Measurements from ENCODE around the gene AMMECR1.

GRCh38 chrX:110212299-110212698 lies 105.6 kb downstream of the AMMECR1 start:
- no peak for TF ChIP-seq EP300 (IDR thresholded peaks at IDR 0.05)
- TF ChIP-seq, protein P1, sequence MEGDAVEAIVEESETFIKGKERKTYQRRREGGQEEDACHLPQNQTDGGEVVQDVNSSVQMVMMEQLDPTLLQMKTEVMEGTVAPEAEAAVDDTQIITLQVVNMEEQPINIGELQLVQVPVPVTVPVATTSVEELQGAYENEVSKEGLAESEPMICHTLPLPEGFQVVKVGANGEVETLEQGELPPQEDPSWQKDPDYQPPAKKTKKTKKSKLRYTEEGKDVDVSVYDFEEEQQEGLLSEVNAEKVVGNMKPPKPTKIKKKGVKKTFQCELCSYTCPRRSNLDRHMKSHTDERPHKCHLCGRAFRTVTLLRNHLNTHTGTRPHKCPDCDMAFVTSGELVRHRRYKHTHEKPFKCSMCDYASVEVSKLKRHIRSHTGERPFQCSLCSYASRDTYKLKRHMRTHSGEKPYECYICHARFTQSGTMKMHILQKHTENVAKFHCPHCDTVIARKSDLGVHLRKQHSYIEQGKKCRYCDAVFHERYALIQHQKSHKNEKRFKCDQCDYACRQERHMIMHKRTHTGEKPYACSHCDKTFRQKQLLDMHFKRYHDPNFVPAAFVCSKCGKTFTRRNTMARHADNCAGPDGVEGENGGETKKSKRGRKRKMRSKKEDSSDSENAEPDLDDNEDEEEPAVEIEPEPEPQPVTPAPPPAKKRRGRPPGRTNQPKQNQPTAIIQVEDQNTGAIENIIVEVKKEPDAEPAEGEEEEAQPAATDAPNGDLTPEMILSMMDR (IDR thresholded peaks at IDR 0.05), result no peak
- no peak for TF ChIP-seq POLR2A (IDR thresholded peaks at IDR 0.05)
- no peak for TF ChIP-seq POLR2AphosphoS5 (IDR thresholded peaks at IDR 0.05)
